ENCODE measurements around the gene SERPINB6. TPM values are rescaled to one million over a fixed set of nuclear protein-coding genes. Genes with fewer than 3 reads are reported as not detected.
"Not testable (repeated sequence)": the region's sequence is repeated elsewhere in the genome, so short reads cannot be mapped to it uniquely, and the experiment has no call there.

Gene SERPINB6
- total RNA-seq, 1 experiment from 2014 or later = 52.6 TPM

GRCh38 chr6:2939315-2940009 is 31.9 kb downstream of the SERPINB6 start:
- no peak for DNase-seq (ENCODE audit: low read depth)

GRCh38 chr6:2938632-2939083 is 32.7 kb downstream of the SERPINB6 start:
- peak; percentile 17 for DNase-seq (ENCODE audit: low read depth)

GRCh38 chr6:2938004-2938631 is 33.2 kb downstream of the SERPINB6 start:
- no peak for DNase-seq (ENCODE audit: low read depth)

GRCh38 chr6:2937627-2938003 is 33.8 kb downstream of the SERPINB6 start:
- no peak for DNase-seq (ENCODE audit: low read depth)

GRCh38 chr6:2935566-2936291 is 35.6 kb downstream of the SERPINB6 start:
- no peak for DNase-seq (ENCODE audit: low read depth)

GRCh38 chr6:2934057-2934456 is 37.3 kb downstream of the SERPINB6 start:
- no peak for DNase-seq (ENCODE audit: low read depth)

- DNase-seq (ENCODE audit: low read depth) = not testable (repeated sequence)
Observed at GRCh38 chr6:2932911-2933310, 38.5 kb downstream of the SERPINB6 start.

GRCh38 chr6:2931970-2932748 is 39.2 kb downstream of the SERPINB6 start:
- DNase-seq (ENCODE audit: low read depth) = peak; percentile 72

- DNase-seq (ENCODE audit: low read depth) = no peak
Observed at GRCh38 chr6:2931055-2931454, 40.3 kb downstream of the SERPINB6 start.

- DNase-seq (ENCODE audit: low read depth) = not testable (repeated sequence)
Observed at GRCh38 chr6:2927931-2928330, 43.4 kb downstream of the SERPINB6 start.

- not testable (repeated sequence) for DNase-seq (ENCODE audit: low read depth)
Observed at GRCh38 chr6:2925842-2926747, 45.3 kb downstream of the SERPINB6 start.

- DNase-seq (ENCODE audit: low read depth) = no peak
Observed at GRCh38 chr6:2921520-2922115, 49.7 kb downstream of the SERPINB6 start.

GRCh38 chr6:2920671-2921112 is 50.7 kb downstream of the SERPINB6 start:
- DNase-seq (ENCODE audit: low read depth) = no peak

- DNase-seq (ENCODE audit: low read depth) = no peak
Observed at GRCh38 chr6:2919886-2920285, 51.5 kb downstream of the SERPINB6 start.

- DNase-seq (ENCODE audit: low read depth) = no peak
Observed at GRCh38 chr6:2919401-2919800, 52.0 kb downstream of the SERPINB6 start.

- DNase-seq (ENCODE audit: low read depth) = no peak
Observed at GRCh38 chr6:2918936-2919335, 52.4 kb downstream of the SERPINB6 start.

- no peak for DNase-seq (ENCODE audit: low read depth)
Observed at GRCh38 chr6:2917801-2918445, 53.4 kb downstream of the SERPINB6 start.

GRCh38 chr6:2917065-2917464 is 54.3 kb downstream of the SERPINB6 start:
- DNase-seq (ENCODE audit: low read depth) = no peak

GRCh38 chr6:2916158-2916925 is 55.0 kb downstream of the SERPINB6 start:
- DNase-seq (ENCODE audit: low read depth) = no peak

Data from HT1080 (cell line).